WTC11 (cell line): ENCODE measurements around the gene GCG. TPM values are rescaled to one million over a fixed set of nuclear protein-coding genes. Genes with fewer than 3 reads are reported as not detected.

ENCODE experiments used
- ATAC-seq: fragments of 200-7000 bp; cut with Tn5 transposase; 2 replicates; pipeline ENCODE4 v1.10.0; 2021; ENCODE audit warnings: mild to moderate bottlenecking, moderate library complexity
- CTCF ChIA-PET: fragments of 300-600 bp; sonication (Branson Sonifier 250); formaldehyde crosslinking; loops from one replicate; lab custom pipeline; 2021; ENCODE audit warnings: antibody characterized with exemption; lab: Charles Lee
- POLR2A ChIA-PET: fragments of 350-600 bp; sonication (Branson Sonifier 250); formaldehyde crosslinking; loops from one replicate; lab custom pipeline; 2021; ENCODE audit warnings: antibody characterized with exemption; lab: Charles Lee
- DNase-seq: peaks from one replicate; pipeline ENCODE4 v3.0.0; 2021; ENCODE audit warnings: low spot score
- H3K27ac Mint-ChIP-seq: 2 replicates; pipeline ENCODE4 v1.8.0; 2021; ENCODE audit warnings: mixed read lengths
- H3K27me3 Mint-ChIP-seq: 2 replicates; pipeline ENCODE4 v1.8.0; 2021; ENCODE audit warnings: low read depth, mild to moderate bottlenecking, moderate library complexity, mixed read lengths
- H3K36me3 Mint-ChIP-seq: 2 replicates; pipeline ENCODE4 v1.8.0; 2021; ENCODE audit warnings: mixed read lengths
- H3K4me1 Mint-ChIP-seq: 2 replicates; pipeline ENCODE4 v1.8.0; 2022; ENCODE audit warnings: mixed read lengths
- H3K4me3 Mint-ChIP-seq: 2 replicates; pipeline ENCODE4 v1.8.0; 2021; ENCODE audit warnings: mild to moderate bottlenecking, moderate library complexity, mixed read lengths
- H3K9me3 Mint-ChIP-seq: 2 replicates; pipeline ENCODE4 v1.8.0; 2021; ENCODE audit warnings: mixed read lengths
- JUN ChIP-seq: sonication (generic); formaldehyde crosslinking; IDR thresholded peaks from 2 replicates; pipeline ENCODE4 v1.8.0; 2023; ENCODE audit warnings: mild to moderate bottlenecking, missing genetic modification reagents
- NFATC4 ChIP-seq: fragments of 250-450 bp; sonication (Bioruptor Pico); IDR thresholded peaks from 2 replicates; pipeline ENCODE4 v1.9.0; 2021; ENCODE audit warnings: mild to moderate bottlenecking
- OVOL2 ChIP-seq: fragments of 250-450 bp; sonication (Bioruptor Pico); IDR thresholded peaks from 2 replicates; pipeline ENCODE4 v1.9.0; 2021; ENCODE audit warnings: mild to moderate bottlenecking, borderline replicate concordance
- SMAD4 ChIP-seq: sonication (generic); formaldehyde crosslinking; IDR thresholded peaks from 2 replicates; pipeline ENCODE4 v1.8.0; 2022; ENCODE audit warnings: mild to moderate bottlenecking, missing genetic modification reagents
- TCF7 ChIP-seq: sonication (generic); formaldehyde crosslinking; IDR thresholded peaks from 2 replicates; pipeline ENCODE4 v1.8.0; 2022; ENCODE audit warnings: mild to moderate bottlenecking, low read depth, missing genetic modification reagents, moderate library complexity
- ZNF263 ChIP-seq: sonication (generic); formaldehyde crosslinking; IDR thresholded peaks from 2 replicates; pipeline ENCODE4 v1.8.1; 2022; ENCODE audit warnings: low read depth, mild to moderate bottlenecking, moderate library complexity, missing genetic modification reagents
- ZNF416 ChIP-seq: fragments of 250-450 bp; sonication (Bioruptor Pico); IDR thresholded peaks from 2 replicates; pipeline ENCODE4 v1.9.0; 2021; ENCODE audit warnings: mild to moderate bottlenecking, inconsistent platforms
- ZNF423 ChIP-seq: fragments of 250-450 bp; sonication (Bioruptor Pico); IDR thresholded peaks from 2 replicates; pipeline ENCODE4 v2.1.2; 2022; ENCODE audit warnings: mild to moderate bottlenecking, moderate library complexity
- total RNA-seq: library from RNA; stranded (reverse); gene quantifications from 3 replicates; pipeline ENCODE4 v1.2.3, GENCODE V29; 2021
- TF ChIP-seq, protein P1 (sequence below): sonication (generic); formaldehyde crosslinking; IDR thresholded peaks from 2 replicates; pipeline ENCODE4 v1.8.0; 2023; ENCODE audit warnings: missing genetic modification reagents
- TF ChIP-seq, protein P2 (sequence below): sonication (generic); formaldehyde crosslinking; IDR thresholded peaks from 2 replicates; pipeline ENCODE4 v1.8.1; 2023; ENCODE audit warnings: mild to moderate bottlenecking, missing genetic modification reagents
- TF ChIP-seq, protein P3 (sequence below): sonication (generic); formaldehyde crosslinking; IDR thresholded peaks from 2 replicates; pipeline ENCODE4 v1.8.0; 2023; ENCODE audit warnings: mild to moderate bottlenecking, missing genetic modification reagents
- TF ChIP-seq, protein P4 (sequence below): sonication (generic); formaldehyde crosslinking; IDR thresholded peaks from 2 replicates; pipeline ENCODE4 v1.8.1; 2023; ENCODE audit warnings: mild to moderate bottlenecking, moderate library complexity, missing genetic modification reagents
- TF ChIP-seq, protein P5 (sequence below): sonication (generic); formaldehyde crosslinking; IDR thresholded peaks from 2 replicates; pipeline ENCODE4 v1.8.0; 2022; ENCODE audit warnings: mild to moderate bottlenecking, missing genetic modification reagents
- TF ChIP-seq, protein P6 (sequence below): sonication (generic); formaldehyde crosslinking; IDR thresholded peaks from 2 replicates; pipeline ENCODE4 v1.8.1; 2022; ENCODE audit warnings: mild to moderate bottlenecking, missing genetic modification reagents, moderate library complexity, borderline replicate concordance

Gene GCG
- total RNA-seq, 1 experiment from 2014 or later: not detected

DNA sequence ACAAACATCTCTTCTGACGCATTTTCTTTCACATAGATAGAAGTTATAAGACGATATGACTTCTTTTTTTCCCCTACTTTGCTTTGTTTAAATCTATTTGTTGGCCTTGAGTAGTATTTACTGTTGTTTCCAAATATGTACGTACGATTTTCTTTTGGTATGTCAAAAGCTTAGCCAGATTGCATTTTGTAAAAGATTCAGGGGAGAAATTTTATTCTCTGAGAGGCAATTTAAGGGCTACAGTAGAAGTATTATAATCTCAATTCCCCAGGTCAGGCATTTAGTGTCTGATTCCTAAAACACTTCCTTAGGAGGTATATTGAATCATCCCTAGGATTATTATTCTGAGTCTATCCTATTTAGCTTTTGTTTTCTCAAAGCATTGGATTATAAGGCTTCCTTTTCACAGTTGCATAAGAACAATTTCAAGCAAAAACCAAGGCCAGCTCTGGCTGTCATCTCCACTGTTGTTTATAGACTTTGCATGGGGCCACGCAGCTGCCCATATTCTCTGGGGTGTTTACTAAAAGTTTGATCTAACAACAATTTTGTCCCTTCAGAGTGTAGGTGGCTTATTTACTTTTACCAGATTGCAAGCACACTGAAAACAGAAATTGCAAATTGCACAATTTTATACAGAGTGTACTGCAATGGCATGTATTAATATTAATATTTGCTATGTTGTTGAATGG, 33.6 kb upstream of the GCG start:
- DNase-seq (no peak), ATAC-seq (no peak)
- H3K27ac Mint-ChIP-seq: no peak overlapping the region
- peaks cover 22% of the 10 kb centered on the region for H3K4me1 Mint-ChIP-seq
- POLR2A ChIA-PET: no interaction called here
- CTCF ChIA-PET: interaction anchor here (1.7 kb wide), 2 partner anchors 32 to 35 kb away, joined by 4 to 6 read pairs; no protein-coding TSS in a partner anchor
- H3K9me3 Mint-ChIP-seq: no peaks in the 10 kb centered on the region
- TF ChIP-seq ZNF416 (CRISPR knock-in tag) (no peak), NFATC4 (CRISPR knock-in tag) (no peak), SMAD4 (CRISPR knock-in tag) (no peak), JUN (CRISPR knock-in tag) (no peak), OVOL2 (CRISPR knock-in tag) (no peak), ZNF263 (no peak), ZNF423 (CRISPR knock-in tag) (no peak), TCF7 (CRISPR knock-in tag) (no peak)
- TF ChIP-seq, protein P1, sequence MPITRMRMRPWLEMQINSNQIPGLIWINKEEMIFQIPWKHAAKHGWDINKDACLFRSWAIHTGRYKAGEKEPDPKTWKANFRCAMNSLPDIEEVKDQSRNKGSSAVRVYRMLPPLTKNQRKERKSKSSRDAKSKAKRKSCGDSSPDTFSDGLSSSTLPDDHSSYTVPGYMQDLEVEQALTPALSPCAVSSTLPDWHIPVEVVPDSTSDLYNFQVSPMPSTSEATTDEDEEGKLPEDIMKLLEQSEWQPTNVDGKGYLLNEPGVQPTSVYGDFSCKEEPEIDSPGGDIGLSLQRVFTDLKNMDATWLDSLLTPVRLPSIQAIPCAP (CRISPR knock-in tag): no peak
- TF ChIP-seq, protein P2, sequence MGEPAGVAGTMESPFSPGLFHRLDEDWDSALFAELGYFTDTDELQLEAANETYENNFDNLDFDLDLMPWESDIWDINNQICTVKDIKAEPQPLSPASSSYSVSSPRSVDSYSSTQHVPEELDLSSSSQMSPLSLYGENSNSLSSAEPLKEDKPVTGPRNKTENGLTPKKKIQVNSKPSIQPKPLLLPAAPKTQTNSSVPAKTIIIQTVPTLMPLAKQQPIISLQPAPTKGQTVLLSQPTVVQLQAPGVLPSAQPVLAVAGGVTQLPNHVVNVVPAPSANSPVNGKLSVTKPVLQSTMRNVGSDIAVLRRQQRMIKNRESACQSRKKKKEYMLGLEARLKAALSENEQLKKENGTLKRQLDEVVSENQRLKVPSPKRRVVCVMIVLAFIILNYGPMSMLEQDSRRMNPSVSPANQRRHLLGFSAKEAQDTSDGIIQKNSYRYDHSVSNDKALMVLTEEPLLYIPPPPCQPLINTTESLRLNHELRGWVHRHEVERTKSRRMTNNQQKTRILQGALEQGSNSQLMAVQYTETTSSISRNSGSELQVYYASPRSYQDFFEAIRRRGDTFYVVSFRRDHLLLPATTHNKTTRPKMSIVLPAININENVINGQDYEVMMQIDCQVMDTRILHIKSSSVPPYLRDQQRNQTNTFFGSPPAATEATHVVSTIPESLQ (CRISPR knock-in tag): no peak
- TF ChIP-seq, protein P3, sequence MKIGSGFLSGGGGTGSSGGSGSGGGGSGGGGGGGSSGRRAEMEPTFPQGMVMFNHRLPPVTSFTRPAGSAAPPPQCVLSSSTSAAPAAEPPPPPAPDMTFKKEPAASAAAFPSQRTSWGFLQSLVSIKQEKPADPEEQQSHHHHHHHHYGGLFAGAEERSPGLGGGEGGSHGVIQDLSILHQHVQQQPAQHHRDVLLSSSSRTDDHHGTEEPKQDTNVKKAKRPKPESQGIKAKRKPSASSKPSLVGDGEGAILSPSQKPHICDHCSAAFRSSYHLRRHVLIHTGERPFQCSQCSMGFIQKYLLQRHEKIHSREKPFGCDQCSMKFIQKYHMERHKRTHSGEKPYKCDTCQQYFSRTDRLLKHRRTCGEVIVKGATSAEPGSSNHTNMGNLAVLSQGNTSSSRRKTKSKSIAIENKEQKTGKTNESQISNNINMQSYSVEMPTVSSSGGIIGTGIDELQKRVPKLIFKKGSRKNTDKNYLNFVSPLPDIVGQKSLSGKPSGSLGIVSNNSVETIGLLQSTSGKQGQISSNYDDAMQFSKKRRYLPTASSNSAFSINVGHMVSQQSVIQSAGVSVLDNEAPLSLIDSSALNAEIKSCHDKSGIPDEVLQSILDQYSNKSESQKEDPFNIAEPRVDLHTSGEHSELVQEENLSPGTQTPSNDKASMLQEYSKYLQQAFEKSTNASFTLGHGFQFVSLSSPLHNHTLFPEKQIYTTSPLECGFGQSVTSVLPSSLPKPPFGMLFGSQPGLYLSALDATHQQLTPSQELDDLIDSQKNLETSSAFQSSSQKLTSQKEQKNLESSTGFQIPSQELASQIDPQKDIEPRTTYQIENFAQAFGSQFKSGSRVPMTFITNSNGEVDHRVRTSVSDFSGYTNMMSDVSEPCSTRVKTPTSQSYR (CRISPR knock-in tag): no peak
- TF ChIP-seq, protein P4, sequence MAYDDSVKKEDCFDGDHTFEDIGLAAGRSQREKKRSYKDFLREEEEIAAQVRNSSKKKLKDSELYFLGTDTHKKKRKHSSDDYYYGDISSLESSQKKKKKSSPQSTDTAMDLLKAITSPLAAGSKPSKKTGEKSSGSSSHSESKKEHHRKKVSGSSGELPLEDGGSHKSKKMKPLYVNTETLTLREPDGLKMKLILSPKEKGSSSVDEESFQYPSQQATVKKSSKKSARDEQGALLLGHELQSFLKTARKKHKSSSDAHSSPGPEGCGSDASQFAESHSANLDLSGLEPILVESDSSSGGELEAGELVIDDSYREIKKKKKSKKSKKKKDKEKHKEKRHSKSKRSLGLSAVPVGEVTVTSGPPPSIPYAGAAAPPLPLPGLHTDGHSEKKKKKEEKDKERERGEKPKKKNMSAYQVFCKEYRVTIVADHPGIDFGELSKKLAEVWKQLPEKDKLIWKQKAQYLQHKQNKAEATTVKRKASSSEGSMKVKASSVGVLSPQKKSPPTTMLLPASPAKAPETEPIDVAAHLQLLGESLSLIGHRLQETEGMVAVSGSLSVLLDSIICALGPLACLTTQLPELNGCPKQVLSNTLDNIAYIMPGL (CRISPR knock-in tag): no peak
- TF ChIP-seq, protein P5, sequence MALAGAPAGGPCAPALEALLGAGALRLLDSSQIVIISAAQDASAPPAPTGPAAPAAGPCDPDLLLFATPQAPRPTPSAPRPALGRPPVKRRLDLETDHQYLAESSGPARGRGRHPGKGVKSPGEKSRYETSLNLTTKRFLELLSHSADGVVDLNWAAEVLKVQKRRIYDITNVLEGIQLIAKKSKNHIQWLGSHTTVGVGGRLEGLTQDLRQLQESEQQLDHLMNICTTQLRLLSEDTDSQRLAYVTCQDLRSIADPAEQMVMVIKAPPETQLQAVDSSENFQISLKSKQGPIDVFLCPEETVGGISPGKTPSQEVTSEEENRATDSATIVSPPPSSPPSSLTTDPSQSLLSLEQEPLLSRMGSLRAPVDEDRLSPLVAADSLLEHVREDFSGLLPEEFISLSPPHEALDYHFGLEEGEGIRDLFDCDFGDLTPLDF (CRISPR knock-in tag): no peak
- TF ChIP-seq, protein P6, sequence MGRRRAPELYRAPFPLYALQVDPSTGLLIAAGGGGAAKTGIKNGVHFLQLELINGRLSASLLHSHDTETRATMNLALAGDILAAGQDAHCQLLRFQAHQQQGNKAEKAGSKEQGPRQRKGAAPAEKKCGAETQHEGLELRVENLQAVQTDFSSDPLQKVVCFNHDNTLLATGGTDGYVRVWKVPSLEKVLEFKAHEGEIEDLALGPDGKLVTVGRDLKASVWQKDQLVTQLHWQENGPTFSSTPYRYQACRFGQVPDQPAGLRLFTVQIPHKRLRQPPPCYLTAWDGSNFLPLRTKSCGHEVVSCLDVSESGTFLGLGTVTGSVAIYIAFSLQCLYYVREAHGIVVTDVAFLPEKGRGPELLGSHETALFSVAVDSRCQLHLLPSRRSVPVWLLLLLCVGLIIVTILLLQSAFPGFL (CRISPR knock-in tag): no peak
- H3K36me3 Mint-ChIP-seq: no peaks in the 10 kb centered on the region
- no peak overlapping the region for H3K4me3 Mint-ChIP-seq
- no peaks in the 10 kb centered on the region for H3K27me3 Mint-ChIP-seq
